HepG2 (cell line): ENCODE measurements around the gene PPOX. TPM values are rescaled to one million over a fixed set of nuclear protein-coding genes. Genes with fewer than 3 reads are reported as not detected.

Experiments used
- ATAC-seq: fragments of 200-7000 bp; cut with Tn5 transposase; 3 replicates; pipeline ENCODE4 v1.9.1; 2020; ENCODE audit warnings: mild to moderate bottlenecking, moderate library complexity
- BruUV-seq: library from RNA; stranded (reverse); fragments of 400-500 nt; replicated peaks from 2 replicates; lab custom pipeline; 2021; lab: Mats Ljungman, UMichigan
- CTCF ChIA-PET: fragments of 300-600 bp; formaldehyde crosslinking; extraction: SDS; loops from one replicate; lab custom pipeline; 2021; ENCODE audit warnings: low total read pairs, inconsistent platforms, low intra/inter-chr PET ratio; lab: Yijun Ruan, JAX
- POLR2A ChIA-PET: fragments of 350-600 bp; sonication (Branson Sonifier 250); formaldehyde crosslinking; loops from one replicate; lab custom pipeline; 2020; ENCODE audit warnings: antibody characterized with exemption, inconsistent platforms; lab: Yijun Ruan, JAX
- DNase-seq: peaks from one replicate; pipeline ENCODE4 v3.0.0-alpha.2; 2015; ENCODE audit warnings: low spot score
- FAIRE-seq: peaks from 3 replicates; lab custom pipeline; 2011; peaks lifted over from hg19 to GRCh38; lab: Jason Lieb, UNC
- H2AFZ ChIP-seq: one replicate; pipeline ENCODE4 v1.6.1; 2011; ENCODE audit warnings: low read length, inconsistent platforms
- H3K27ac ChIP-seq: fragments of 300-600 bp; 3 replicates; pipeline ENCODE4 v1.8.0; 2011; ENCODE audit warnings: mixed run types, mild to moderate bottlenecking, mixed read lengths, low read length, inconsistent platforms; ENCODE audit not compliant: insufficient read depth; ENCODE audit errors: extremely low read length
- H3K27me3 ChIP-seq, 2 experiments: fragments of 200-600 bp in 1 of 2; 2 replicates in 1 of 2; 3 replicates in 1 of 2; pipeline versions ENCODE4 v1.6.0 to v1.8.0; 2011; ENCODE audit warnings: low read length in 2 of 2, mild to moderate bottlenecking in 2 of 2, moderate library complexity in 2 of 2, inconsistent platforms in 1 of 2; ENCODE audit not compliant: insufficient read depth in 2 of 2, control insufficient read depth in 1 of 2
- H3K36me3 ChIP-seq, 2 experiments: fragments of 200-600 bp in 1 of 2; replicated peaks in 1 of 2; 2 replicates in 1 of 2; 3 replicates in 1 of 2; pipeline versions ENCODE4 v1.5.1 to v1.8.0; 2011; ENCODE audit warnings: low read length in 2 of 2, inconsistent platforms in 1 of 2; ENCODE audit not compliant: insufficient read depth in 2 of 2, control insufficient read depth in 1 of 2
- H3K4me1 ChIP-seq: 2 replicates; pipeline ENCODE4 v1.5.1; 2012; ENCODE audit warnings: low read length, inconsistent platforms; ENCODE audit not compliant: insufficient read depth
- H3K4me2 ChIP-seq: 2 replicates; pipeline ENCODE4 v1.6.0; 2011; ENCODE audit warnings: low read depth, low read length, inconsistent platforms
- H3K4me3 ChIP-seq, 3 experiments: fragments of 200-600 bp in 1 of 3; sonication (generic), shearing (Covaris generic) in 1 of 3; replicated peaks in 1 of 3; 2 replicates each; pipeline ENCODE4 v1.5.1; 2011 to 2016; ENCODE audit warnings: low read length in 3 of 3, inconsistent platforms in 2 of 3, low read depth in 2 of 3, mild to moderate bottlenecking in 2 of 3, control low read depth in 1 of 3, mixed read lengths in 1 of 3; ENCODE audit not compliant: insufficient read depth in 1 of 3
- H3K79me2 ChIP-seq: one replicate; pipeline ENCODE4 v1.6.1; 2011; ENCODE audit warnings: low read length, inconsistent platforms; ENCODE audit not compliant: insufficient read depth
- H3K9ac ChIP-seq: 2 replicates; pipeline ENCODE4 v1.6.0; 2011; ENCODE audit warnings: mild to moderate bottlenecking, low read depth, low read length, inconsistent platforms; ENCODE audit not compliant: insufficient read depth
- H3K9me3 ChIP-seq: 2 replicates; pipeline ENCODE4 v1.5.1; 2012; ENCODE audit warnings: mild to moderate bottlenecking, low read length
- H4K20me1 ChIP-seq: 2 replicates; pipeline ENCODE4 v1.6.0; 2011; ENCODE audit warnings: inconsistent platforms, mild to moderate bottlenecking, low read length, moderate library complexity; ENCODE audit not compliant: insufficient read depth
- GTF3A ChIP-seq: sonication (generic); formaldehyde crosslinking; conservative IDR thresholded peaks from 2 replicates; pipeline ENCODE4 v1.4.0; 2020; ENCODE audit warnings: mild to moderate bottlenecking, missing genetic modification reagents
- JARID2 ChIP-seq: sonication (generic); formaldehyde crosslinking; IDR thresholded peaks from 2 replicates; pipeline ENCODE4 v1.8.1; 2023; ENCODE audit warnings: missing genetic modification reagents, inconsistent platforms; ENCODE audit not compliant: insufficient replicate concordance
- MEIS2 ChIP-seq: sonication (generic); formaldehyde crosslinking; IDR thresholded peaks from 2 replicates; pipeline ENCODE4 v1.9.0; 2021; ENCODE audit warnings: mild to moderate bottlenecking, missing genetic modification reagents
- NR2C2 ChIP-seq: sonication (generic); formaldehyde crosslinking; IDR thresholded peaks from 2 replicates; pipeline ENCODE4 v1.4.0; 2020; ENCODE audit warnings: missing genetic modification reagents, mild to moderate bottlenecking, moderate library complexity, borderline replicate concordance
- SP140L ChIP-seq: sonication (generic); formaldehyde crosslinking; IDR thresholded peaks from 2 replicates; pipeline ENCODE4 v1.4.0; 2020; ENCODE audit warnings: missing genetic modification reagents, borderline replicate concordance
- UBTF ChIP-seq: sonication (generic); formaldehyde crosslinking; IDR thresholded peaks from 2 replicates; pipeline ENCODE4 v1.4.0; 2020; ENCODE audit warnings: mild to moderate bottlenecking, missing genetic modification reagents
- WIZ ChIP-seq: sonication (generic); formaldehyde crosslinking; IDR thresholded peaks from 2 replicates; pipeline ENCODE4 v1.5.1; 2020; ENCODE audit warnings: mild to moderate bottlenecking, missing genetic modification reagents
- ZNF225 ChIP-seq: sonication (generic); formaldehyde crosslinking; IDR thresholded peaks from 2 replicates; pipeline ENCODE4 v1.4.0; 2020; ENCODE audit warnings: mild to moderate bottlenecking, missing genetic modification reagents
- WGBS: methylation state at CpG from one replicate; pipeline ENCODE4 v1.1.6; 2017; ENCODE audit warnings: low lambda C conversion rate; 5-methylcytosine and 5-hydroxymethylcytosine counted together
- in situ Hi-C: cut with HindIII; loops from 2 replicates; pipeline ENCODE4 v1.10.0; 2017; ENCODE audit warnings: low pct_unique_long_range_greater_than_20kb; ENCODE audit not compliant: extremely low pct_ligation_motif_present
- intact Hi-C: fragments of 100-400 bp; cut with micrococcal nuclease; formaldehyde crosslinking; loops from one replicate; pipeline ENCODE4 v1.10.0; 2022; ENCODE audit not compliant: unreplicated experiment
- polyA plus RNA-seq, 8 experiments: library from polyadenylated mRNA; depleted of rRNA in 3 of 8; stranded (reverse) in 7 of 8; unstranded in 1 of 8; fragments of >200 nt; fragmentation: Illumina TruSeq in 4 of 8; extraction: Trizol in 4 of 8; gene quantifications; 2 replicates each; pipeline versions ENCODE4 v1.2.1 to v1.2.3, GENCODE V29; 2011 to 2016; ENCODE audit warnings: low read depth in 4 of 8, missing spikeins in 1 of 8, mixed read lengths in 1 of 8; ENCODE audit not compliant: insufficient read depth in 1 of 8
- total RNA-seq, 5 experiments: library from RNA; depleted of rRNA; stranded (reverse); fragments of >200 nt; fragmentation: Illumina TruSeq; extraction: Trizol; gene quantifications; 2 replicates each; pipeline ENCODE4 v1.2.3, GENCODE V29; 2016; ENCODE audit warnings: low read depth in 1 of 5

The PPOX gene
- total and polyA plus RNA-seq, 2 of the 13 experiments (the other 11 are each of a cell fraction or from before 2014, with no cell fraction given) = 15.5 to 27.7 TPM

- FAIRE-seq = no peak
- no peak for ATAC-seq
- in situ Hi-C loops = no loop called here
- no peaks in the 10 kb centered on the region for H4K20me1 ChIP-seq
- no peak overlapping the region for H3K9ac ChIP-seq
- no peak overlapping the region for H3K27ac ChIP-seq
- no peak overlapping the region for H3K4me2 ChIP-seq
- WGBS = 100% methylated on average over 3 of the region's 3 CpGs
- ChIA-PET POLR2A (interaction anchor here (0.7 kb wide), 1 partner anchor 47 kb away, joined by 4 read pairs; no protein-coding TSS in a partner anchor), CTCF (no interaction called here)
- BruUV-seq = no TSS peak
- no peak for TF ChIP-seq UBTF
- TF ChIP-seq WIZ (CRISPR knock-in tag) = no peak
- TF ChIP-seq ZNF225 (CRISPR knock-in tag) = no peak
- TF ChIP-seq NR2C2 (CRISPR knock-in tag) = no peak
- no peak for TF ChIP-seq SP140L (CRISPR knock-in tag)
- no peak for TF ChIP-seq JARID2 (CRISPR knock-in tag)
- TF ChIP-seq MEIS2 (CRISPR knock-in tag) = no peak
- no peak for TF ChIP-seq GTF3A
- H2AFZ ChIP-seq = no peak overlapping the region
- peaks cover 26% of the 10 kb centered on the region for H3K4me1 ChIP-seq
- intact Hi-C loops = no loop called here
- H3K36me3 ChIP-seq = peaks cover 21 to 61% of the 10 kb centered on the region in 2 experiments
- DNase-seq = no peak
- H3K4me3 ChIP-seq = no peak overlapping the region
- no peaks in the 10 kb centered on the region for H3K9me3 ChIP-seq
- H3K27me3 ChIP-seq = no peaks in the 10 kb centered on the region; a peak in 1 of 5 replicates
- peaks cover 34% of the 10 kb centered on the region for H3K79me2 ChIP-seq
Measured at GRCh38 chr1:161121042-161121650, 45.1 kb upstream of the PPOX start.
